Peyer's patch (tissue), 4 donors: ENCODE results near the gene NETO2.
"Not testable (repeated sequence)": the region's sequence is repeated elsewhere in the genome, so short reads cannot be mapped to it uniquely, and the experiment has no call there.

ENCODE experiments used
- CTCF ChIP-seq, 6 experiments: fragments of 450-650 bp in 4 of 6; fragments of 200-600 bp in 2 of 6; sonication (generic) in 1 of 6; IDR thresholded peaks; one replicate each; pipeline ENCODE4 v1.5.1; 2017 to 2019; ENCODE audit warnings: antibody characterized with exemption in 6 of 6, mild to moderate bottlenecking in 3 of 6, moderate library complexity in 1 of 6
- POLR2A ChIP-seq, 2 donors: fragments of 450-650 bp; IDR thresholded peaks; one replicate each; pipeline ENCODE4 v1.5.1; 2017; ENCODE audit warnings: antibody characterized with exemption in 2 of 2, mild to moderate bottlenecking in 2 of 2, moderate library complexity in 2 of 2

DNA sequence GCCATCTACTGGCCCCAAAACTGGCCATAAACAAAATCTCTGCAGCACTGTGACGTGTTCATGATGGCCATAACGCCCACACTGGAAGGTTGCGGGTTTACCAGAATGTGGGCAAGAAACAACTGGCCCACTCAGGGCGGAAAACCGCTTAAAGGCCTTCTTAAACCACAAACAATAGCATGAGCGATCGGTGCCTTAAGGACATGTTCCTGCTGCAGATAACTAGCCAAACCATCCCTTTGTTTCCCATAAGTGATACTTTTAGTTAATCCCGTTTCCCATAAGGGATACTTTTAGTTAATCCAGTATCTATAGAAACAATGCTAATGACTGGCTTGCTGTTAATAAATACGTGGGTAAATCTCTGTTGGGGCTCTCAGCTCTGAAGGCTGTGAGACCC is 8.8 kb upstream of the NETO2 start:
- TF ChIP-seq CTCF, POLR2A (IDR thresholded peaks at IDR 0.05): not testable (repeated sequence)
